Measurements from ENCODE around the gene SLAMF8. TPM values are rescaled to one million over a fixed set of nuclear protein-coding genes. Genes with fewer than 3 reads are reported as not detected.

The SLAMF8 gene
- total RNA-seq, 6 donors from 2014 or later = 4.1 to 50.3 (median 27.6) TPM

- Histone ChIP-seq H3K36me3 (no peaks in the 10 kb centered on the region), H3K27ac (peak overlapping the region; percentile 94 to 97 (median 96)), H3K9me3 (no peaks in the 10 kb centered on the region), H3K4me3 (peak overlapping the region; percentile 67 to 89 (median 80)), H3K4me1 (peaks cover 13 to 22% (median 19%) of the 10 kb centered on the region in 4 donors), H3K27me3 (no peaks in the 10 kb centered on the region)
- WGBS, 2 donors = 0% methylated on average over 8 to 27 of the region's 59 CpGs
- TF ChIP-seq, protein P1, sequence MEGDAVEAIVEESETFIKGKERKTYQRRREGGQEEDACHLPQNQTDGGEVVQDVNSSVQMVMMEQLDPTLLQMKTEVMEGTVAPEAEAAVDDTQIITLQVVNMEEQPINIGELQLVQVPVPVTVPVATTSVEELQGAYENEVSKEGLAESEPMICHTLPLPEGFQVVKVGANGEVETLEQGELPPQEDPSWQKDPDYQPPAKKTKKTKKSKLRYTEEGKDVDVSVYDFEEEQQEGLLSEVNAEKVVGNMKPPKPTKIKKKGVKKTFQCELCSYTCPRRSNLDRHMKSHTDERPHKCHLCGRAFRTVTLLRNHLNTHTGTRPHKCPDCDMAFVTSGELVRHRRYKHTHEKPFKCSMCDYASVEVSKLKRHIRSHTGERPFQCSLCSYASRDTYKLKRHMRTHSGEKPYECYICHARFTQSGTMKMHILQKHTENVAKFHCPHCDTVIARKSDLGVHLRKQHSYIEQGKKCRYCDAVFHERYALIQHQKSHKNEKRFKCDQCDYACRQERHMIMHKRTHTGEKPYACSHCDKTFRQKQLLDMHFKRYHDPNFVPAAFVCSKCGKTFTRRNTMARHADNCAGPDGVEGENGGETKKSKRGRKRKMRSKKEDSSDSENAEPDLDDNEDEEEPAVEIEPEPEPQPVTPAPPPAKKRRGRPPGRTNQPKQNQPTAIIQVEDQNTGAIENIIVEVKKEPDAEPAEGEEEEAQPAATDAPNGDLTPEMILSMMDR (IDR thresholded peaks at IDR 0.05) = peak in 4 of 6 experiments; percentile 24 to 70 (median 60)
- TF ChIP-seq POLR2AphosphoS5 (IDR thresholded peaks at IDR 0.05) (peak; percentile 60 to 88), EP300 (IDR thresholded peaks at IDR 0.05) (peak in 1 of 4 donors; percentile 33), POLR2A (IDR thresholded peaks at IDR 0.05) (peak in 3 of 4 donors; percentile 77 to 97 (median 88))
- DNase-seq = peak; percentile 89 to 97
- peak; percentile 95 to 98 for ATAC-seq (ENCODE audit: low FRiP score in 2 of 2)
Observed at GRCh38 chr1:159854693-159855192, 28.1 kb downstream of the SLAMF8 start.

- WGBS, 2 donors = 75 to 88% methylated on average over 12 to 34 of the region's 34 CpGs
- TF ChIP-seq EP300 (IDR thresholded peaks at IDR 0.05) = no peak
- TF ChIP-seq POLR2A (IDR thresholded peaks at IDR 0.05) = no peak
- no peak for TF ChIP-seq POLR2AphosphoS5 (IDR thresholded peaks at IDR 0.05)
- TF ChIP-seq, protein P1 (IDR thresholded peaks at IDR 0.05) = no peak
- H3K4me1 ChIP-seq = peaks cover 10 to 22% (median 19%) of the 10 kb centered on the region in 4 donors
- no peaks in the 10 kb centered on the region for H3K9me3 ChIP-seq
- ATAC-seq (ENCODE audit: low FRiP score in 2 of 2) = no peak
- H3K27me3 ChIP-seq = no peaks in the 10 kb centered on the region
- DNase-seq = peak in 1 of 2 donors; percentile 87
- peak overlapping the region in 3 of 4 donors; percentile 94 to 97 (median 97) for H3K27ac ChIP-seq
- peak overlapping the region in 1 of 4 donors; percentile 89 for H3K4me3 ChIP-seq
- H3K36me3 ChIP-seq = no peaks in the 10 kb centered on the region
Observed at GRCh38 chr1:159855709-159856108, 29.0 kb downstream of the SLAMF8 start.

DNA sequence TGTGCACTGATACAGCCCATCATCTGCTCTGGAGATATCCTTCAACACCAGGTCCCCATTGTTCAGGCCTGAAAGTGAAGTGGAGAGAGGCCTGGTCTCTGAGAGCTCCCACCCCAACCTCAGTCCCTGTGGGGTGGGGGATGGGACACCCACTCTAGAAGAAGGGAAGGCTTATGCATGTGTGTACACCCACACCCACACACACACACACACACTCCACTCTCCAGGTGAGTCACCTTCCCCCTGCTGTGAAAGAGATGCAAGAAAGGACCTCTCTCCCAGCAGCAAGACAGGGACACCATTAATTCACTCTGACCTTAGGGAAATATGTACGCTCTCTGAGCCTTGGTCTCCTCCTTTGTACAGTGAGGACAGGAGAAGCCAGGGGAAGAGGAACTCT is 29.9 kb downstream of the SLAMF8 start:
- no peak for DNase-seq
- 88 to 100% methylated on average over 1 of the region's 1 CpG for WGBS, 2 donors

GRCh38 chr1:159857889-159858288 is 31.2 kb downstream of the SLAMF8 start:
- Histone ChIP-seq H3K9me3 (no peaks in the 10 kb centered on the region), H3K27ac (no peak overlapping the region), H3K36me3 (peaks cover 0 to 3% (median 0%) of the 10 kb centered on the region in 4 donors), H3K4me1 (peaks cover 10 to 22% (median 18%) of the 10 kb centered on the region in 4 donors), H3K4me3 (no peak overlapping the region), H3K27me3 (no peaks in the 10 kb centered on the region)
- DNase-seq (no peak), ATAC-seq (ENCODE audit: low FRiP score in 2 of 2) (no peak)
- WGBS, 2 donors = 92 to 93% methylated on average over 3 to 6 of the region's 6 CpGs
- TF ChIP-seq POLR2AphosphoS5 (IDR thresholded peaks at IDR 0.05) (no peak), EP300 (IDR thresholded peaks at IDR 0.05) (no peak), POLR2A (IDR thresholded peaks at IDR 0.05) (no peak)
- TF ChIP-seq, protein P1 (IDR thresholded peaks at IDR 0.05) = no peak

More for the DNA sequence above, 29.9 kb downstream of the SLAMF8 start:
- Histone ChIP-seq H3K4me1 (peaks cover 10 to 22% (median 19%) of the 10 kb centered on the region in 4 donors), H3K9me3 (no peaks in the 10 kb centered on the region), H3K4me3 (no peak overlapping the region), H3K27ac (peak overlapping the region in 1 of 4 donors; percentile 48), H3K27me3 (no peaks in the 10 kb centered on the region), H3K36me3 (peaks cover 0 to 3% (median 0%) of the 10 kb centered on the region in 4 donors)
- ATAC-seq (ENCODE audit: low FRiP score in 2 of 2) = no peak
- no peak for TF ChIP-seq POLR2AphosphoS5 (IDR thresholded peaks at IDR 0.05)
- TF ChIP-seq EP300 (IDR thresholded peaks at IDR 0.05) = no peak
- TF ChIP-seq POLR2A (IDR thresholded peaks at IDR 0.05) = no peak
- TF ChIP-seq, protein P1 (IDR thresholded peaks at IDR 0.05) = no peak

Measured in upper lobe of left lung (tissue), 6 donors.